Keratinocyte (primary cell): ENCODE data around the gene TSPAN2.

ENCODE experiments used
- CTCF ChIP-seq, 3 experiments: IDR thresholded peaks in 1 of 3; conservative IDR thresholded peaks in 1 of 3; optimal IDR thresholded peaks in 1 of 3; 2 replicates in 2 of 3; 3 replicates in 1 of 3; pipeline versions ENCODE3 to v1.5.1; 2011; ENCODE audit warnings: low read length in 3 of 3, mild to moderate bottlenecking in 3 of 3, moderate library complexity in 2 of 3, control low read depth in 1 of 3, inconsistent platforms in 1 of 3; ENCODE audit not compliant: insufficient read depth in 2 of 3; ENCODE audit errors: extremely low read depth in 1 of 3
- EZH2 ChIP-seq: IDR thresholded peaks from one replicate; pipeline ENCODE4 v1.6.1; 2012; ENCODE audit warnings: inconsistent platforms, mild to moderate bottlenecking, low read length, moderate library complexity

GRCh38 chr1:115071012-115071664, 18.2 kb downstream of the TSPAN2 start:
- TF ChIP-seq CTCF (optimal IDR thresholded peaks at IDR 0.05 in 1 of 3, IDR thresholded peaks at IDR 0.05 in 1 of 3, conservative IDR thresholded peaks at IDR 0.05 in 1 of 3; ENCODE audit: extremely low read depth in 1 of 3, insufficient read depth in 2 of 3, low read length in 3 of 3) (no peak), EZH2 (no peak)
